Endothelial cell of umbilical vein (primary cell): ENCODE measurements around the gene SCFD1. TPM values are rescaled to one million over a fixed set of nuclear protein-coding genes. Genes with fewer than 3 reads are reported as not detected.

Experiments used
- BruUV-seq: library from RNA; stranded (reverse); fragments of 400-500 nt; replicated peaks from 2 replicates; lab custom pipeline; 2021; lab: Mats Ljungman, UMichigan
- CTCF ChIA-PET: fragments of 300-600, 350-600 bp; sonication (Branson Sonifier 250); formaldehyde crosslinking; loops from one replicate; lab custom pipeline; 2021; ENCODE audit warnings: antibody characterized with exemption, inconsistent platforms; lab: Charles Lee
- POLR2A ChIA-PET: fragments of 300-600, 350-600 bp; sonication (Branson Sonifier 250); formaldehyde crosslinking; loops from one replicate; lab custom pipeline; 2021; ENCODE audit warnings: antibody characterized with exemption, inconsistent platforms; lab: Charles Lee
- DNase-seq: peaks from one replicate; pipeline ENCODE4 v3.0.0-alpha.2; 2011; ENCODE audit warnings: low read depth, low spot score
- FAIRE-seq: peaks from 2 replicates; lab custom pipeline; 2011; peaks lifted over from hg19 to GRCh38; lab: Jason Lieb, UNC
- H2AFZ ChIP-seq: 2 replicates; pipeline ENCODE4 v1.6.0; 2012; ENCODE audit warnings: low read depth, low read length, control low read depth, inconsistent platforms
- H3K27ac ChIP-seq: 2 replicates; pipeline ENCODE4 v1.5.1; 2011; ENCODE audit warnings: low read depth, mild to moderate bottlenecking, control low read depth, low read length, moderate library complexity; ENCODE audit not compliant: insufficient read depth
- H3K27me3 ChIP-seq, 2 experiments: 2 replicates each; pipeline versions ENCODE4 v1.6.0 to v1.6.1; 2011; ENCODE audit warnings: low read length in 2 of 2, mixed read lengths in 1 of 2; ENCODE audit not compliant: control insufficient read depth in 2 of 2, insufficient read depth in 2 of 2
- H3K36me3 ChIP-seq, 2 experiments: 2 replicates in 1 of 2; 3 replicates in 1 of 2; pipeline ENCODE4 v1.5.1; 2011; ENCODE audit warnings: low read length in 2 of 2, mild to moderate bottlenecking in 1 of 2, moderate library complexity in 1 of 2; ENCODE audit not compliant: control insufficient read depth in 2 of 2, insufficient read depth in 2 of 2; ENCODE audit errors: extremely low read depth in 1 of 2
- H3K4me1 ChIP-seq: 3 replicates; pipeline ENCODE4 v1.5.1; 2011; ENCODE audit warnings: mild to moderate bottlenecking, low read length; ENCODE audit not compliant: control insufficient read depth, insufficient read depth; ENCODE audit errors: extremely low read depth
- H3K4me2 ChIP-seq: 2 replicates; pipeline ENCODE4 v1.6.1; 2011; ENCODE audit warnings: low read length, control low read depth, mixed read lengths; ENCODE audit not compliant: insufficient read depth
- H3K4me3 ChIP-seq, 3 experiments: fragments of 200-600 bp in 1 of 3; sonication (generic), shearing (Covaris generic) in 1 of 3; replicated peaks in 1 of 3; 2 replicates each; pipeline ENCODE4 v1.5.1; 2011 to 2016; ENCODE audit warnings: control low read depth in 3 of 3, low read length in 3 of 3, mild to moderate bottlenecking in 2 of 3, inconsistent platforms in 1 of 3, low read depth in 1 of 3, moderate library complexity in 1 of 3; ENCODE audit not compliant: insufficient read depth in 1 of 3
- H3K79me2 ChIP-seq: 2 replicates; pipeline ENCODE4 v1.6.0; 2012; ENCODE audit warnings: low read length, inconsistent platforms; ENCODE audit not compliant: control insufficient read depth, insufficient read depth
- H3K9ac ChIP-seq: replicated peaks from 2 replicates; pipeline ENCODE3; 2011; ENCODE audit warnings: low read length, control low read depth; ENCODE audit not compliant: insufficient read depth; ENCODE audit errors: extremely low read depth
- H3K9me1 ChIP-seq: replicated peaks from 3 replicates; pipeline ENCODE4 v1.6.0; 2011; ENCODE audit warnings: mild to moderate bottlenecking, low read length; ENCODE audit not compliant: control insufficient read depth, insufficient read depth; ENCODE audit errors: extremely low read depth
- H3K9me3 ChIP-seq: replicated peaks from 2 replicates; pipeline ENCODE4 v1.5.1; 2012; ENCODE audit warnings: low read length, inconsistent platforms; ENCODE audit not compliant: control insufficient read depth, insufficient read depth
- H4K20me1 ChIP-seq: replicated peaks from 2 replicates; pipeline ENCODE3; 2011; ENCODE audit warnings: mild to moderate bottlenecking, low read length; ENCODE audit not compliant: control insufficient read depth, insufficient read depth; ENCODE audit errors: extremely low read depth
- CTCF ChIP-seq, 2 donors: IDR thresholded peaks; 1 replicate in 1 of 2; 2 replicates in 1 of 2; pipeline ENCODE4 v1.5.1; 2011; ENCODE audit warnings: low read length in 2 of 2, mild to moderate bottlenecking in 2 of 2, moderate library complexity in 2 of 2, control low read depth in 1 of 2, inconsistent platforms in 1 of 2, low read depth in 1 of 2; ENCODE audit not compliant: insufficient read depth in 1 of 2; ENCODE audit errors: extremely low read depth in 1 of 2
- EZH2 ChIP-seq: IDR thresholded peaks from 2 replicates; pipeline ENCODE4 v1.6.1; 2012; ENCODE audit warnings: borderline replicate concordance, low read depth, mild to moderate bottlenecking, moderate library complexity, low read length, inconsistent platforms; ENCODE audit not compliant: severe bottlenecking
- FOS ChIP-seq: IDR thresholded peaks from 2 replicates; pipeline ENCODE4 v1.6.1; 2011; ENCODE audit warnings: mild to moderate bottlenecking, low read length, moderate library complexity, borderline replicate concordance; ENCODE audit not compliant: insufficient read depth
- GATA2 ChIP-seq: IDR thresholded peaks from 2 replicates; pipeline ENCODE4 v1.7.0; 2011; ENCODE audit warnings: low read depth, mild to moderate bottlenecking, moderate library complexity, mixed read lengths, low read length; ENCODE audit not compliant: insufficient read length, insufficient read depth
- JUN ChIP-seq: IDR thresholded peaks from 2 replicates; pipeline ENCODE4 v1.6.1; 2011; ENCODE audit warnings: borderline replicate concordance, low read depth; ENCODE audit not compliant: insufficient read length, insufficient read depth
- MYC ChIP-seq: IDR thresholded peaks from one replicate; pipeline ENCODE4 v1.6.1; 2011; ENCODE audit warnings: mild to moderate bottlenecking, low read depth, low read length
- POLR2A ChIP-seq: IDR thresholded peaks from 2 replicates; pipeline ENCODE4 v1.6.1; 2012; ENCODE audit warnings: low read depth, mild to moderate bottlenecking, control low read depth, low read length
- POLR2AphosphoS5 ChIP-seq: IDR thresholded peaks from 2 replicates; pipeline ENCODE4 v1.6.1; 2012; ENCODE audit warnings: low read depth, mild to moderate bottlenecking, control low read depth, low read length, moderate library complexity; ENCODE audit not compliant: insufficient read depth
- dilution Hi-C: fragments of 300-500 bp; cut with MboI; formaldehyde crosslinking; loops from one replicate; pipeline ENCODE4 v1.15.0; 2019; ENCODE audit warnings: low sequenced_read_pairs; ENCODE audit not compliant: extremely low pct_ligation_motif_present
- intact Hi-C: fragments of 100-400 bp; cut with micrococcal nuclease; formaldehyde crosslinking; loops from one replicate; pipeline ENCODE4 v1.10.0; 2022
- polyA plus RNA-seq, 4 experiments: library from polyadenylated mRNA; depleted of rRNA in 3 of 4; stranded (reverse) in 3 of 4; unstranded in 1 of 4; fragments of >200 nt; gene quantifications; 2 replicates each; pipeline versions ENCODE4 v1.2.1 to v1.2.3, GENCODE V29; 2011 to 2012; ENCODE audit warnings: missing spikeins in 1 of 4
- total RNA-seq: library from RNA; stranded (reverse); gene quantifications from 2 replicates; pipeline ENCODE4 v1.2.3, GENCODE V29; 2021
- TF ChIP-seq, protein P1 (sequence below): IDR thresholded peaks from 2 replicates; pipeline ENCODE4 v1.6.1; 2011; ENCODE audit not compliant: insufficient read depth, insufficient read length

SCFD1 gene
- total and polyA plus RNA-seq, 2 donors (not counting 3 experiments of a cell fraction or from before 2014, with no cell fraction given) = 21.3 to 59.9 TPM

DNA sequence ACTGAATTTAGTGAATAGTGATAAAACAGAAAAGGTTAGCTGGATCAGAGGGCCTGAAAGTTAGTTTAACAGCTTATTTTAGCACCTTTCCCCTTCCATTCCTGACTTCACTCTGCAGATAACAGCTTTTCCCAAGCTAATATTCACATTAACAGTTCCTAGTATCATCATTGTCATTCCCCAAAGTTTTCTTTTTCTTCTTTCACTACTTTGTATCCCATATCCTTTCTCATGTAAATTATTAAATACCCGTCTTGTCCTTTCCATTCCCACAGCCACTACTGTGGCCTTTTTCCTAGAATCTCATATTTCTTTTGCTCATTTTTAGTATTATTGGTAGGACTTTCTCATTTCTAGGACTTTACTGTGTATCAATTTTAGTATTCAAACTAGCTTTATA is 70.5 kb downstream of the SCFD1 start:
- no TSS peak for BruUV-seq
- peaks cover 2% of the 10 kb centered on the region in 2 experiments for H3K36me3 ChIP-seq

GRCh38 chr14:30698463-30698862 is 76.3 kb downstream of the SCFD1 start:
- Histone ChIP-seq H3K9me1 (no peaks in the 10 kb centered on the region), H2AFZ (no peak overlapping the region), H4K20me1 (no peaks in the 10 kb centered on the region), H3K27ac (no peak overlapping the region), H3K9ac (no peak overlapping the region), H3K79me2 (no peaks in the 10 kb centered on the region), H3K4me2 (no peak overlapping the region), H3K36me3 (peaks cover 0 to 2% of the 10 kb centered on the region in 2 experiments), H3K27me3 (no peaks in the 10 kb centered on the region), H3K9me3 (no peaks in the 10 kb centered on the region), H3K4me1 (no peaks in the 10 kb centered on the region), H3K4me3 (no peak overlapping the region)
- TF ChIP-seq MYC (no peak), JUN (no peak), FOS (no peak), POLR2A (no peak), POLR2AphosphoS5 (no peak), EZH2 (no peak), CTCF (IDR thresholded peaks at IDR 0.05; ENCODE audit: extremely low read depth in 1 of 2, insufficient read depth in 1 of 2, low read depth in 1 of 2, low read length in 2 of 2) (no peak), GATA2 (no peak)
- TF ChIP-seq, protein P1, sequence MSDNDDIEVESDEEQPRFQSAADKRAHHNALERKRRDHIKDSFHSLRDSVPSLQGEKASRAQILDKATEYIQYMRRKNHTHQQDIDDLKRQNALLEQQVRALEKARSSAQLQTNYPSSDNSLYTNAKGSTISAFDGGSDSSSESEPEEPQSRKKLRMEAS = no peak
- intact Hi-C loops = no loop called here
- BruUV-seq = no TSS peak
- DNase-seq (no peak), FAIRE-seq (no peak)
- ChIA-PET CTCF (no interaction called here), POLR2A (no interaction called here)
- dilution Hi-C loops = no loop called here

More for the DNA sequence above, 70.5 kb downstream of the SCFD1 start:
- Histone ChIP-seq H4K20me1 (no peaks in the 10 kb centered on the region), H3K9ac (no peak overlapping the region), H3K4me3 (no peak overlapping the region), H3K4me1 (peaks cover 12% of the 10 kb centered on the region), H2AFZ (no peak overlapping the region), H3K4me2 (no peak overlapping the region), H3K9me3 (no peaks in the 10 kb centered on the region), H3K27ac (no peak overlapping the region), H3K9me1 (peaks cover 4% of the 10 kb centered on the region), H3K27me3 (no peaks in the 10 kb centered on the region), H3K79me2 (peaks cover 3% of the 10 kb centered on the region)
- CTCF ChIA-PET = interaction anchor here (0.8 to 2.1 kb wide), 2 partner anchors 12 to 35 kb away, joined by 3 to 9 read pairs; no protein-coding TSS in a partner anchor
- intact Hi-C loops (no loop called here), dilution Hi-C loops (no loop called here)
- POLR2A ChIA-PET = no interaction called here
- FAIRE-seq = no peak
- no peak for TF ChIP-seq EZH2
- no peak for TF ChIP-seq GATA2
- TF ChIP-seq MYC = no peak
- TF ChIP-seq POLR2A = no peak
- TF ChIP-seq, protein P1 = no peak
- no peak for DNase-seq
